ENCODE measurements around the gene TEKT2.

The TEKT2 gene

DNA sequence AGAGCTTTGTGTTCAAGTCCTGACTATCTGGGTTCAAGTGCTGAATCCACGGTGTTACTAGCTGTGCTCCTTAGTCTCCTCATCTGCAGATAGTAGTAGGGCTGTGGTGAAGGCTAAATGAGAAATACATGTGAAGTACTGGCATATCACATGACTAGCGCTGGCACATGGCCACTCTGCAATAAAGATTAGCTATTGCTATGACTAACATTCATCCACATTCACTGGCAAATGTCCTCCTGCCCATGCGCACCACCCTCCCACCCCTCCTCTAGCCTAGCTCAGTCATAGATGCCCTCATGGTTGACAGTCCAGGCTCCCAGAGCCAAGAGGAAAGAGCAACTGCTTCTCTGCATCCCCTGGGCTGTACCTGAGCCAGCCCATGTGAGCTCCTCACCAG, 49.6 kb downstream of the TEKT2 start:
- no peak for FAIRE-seq

DNA sequence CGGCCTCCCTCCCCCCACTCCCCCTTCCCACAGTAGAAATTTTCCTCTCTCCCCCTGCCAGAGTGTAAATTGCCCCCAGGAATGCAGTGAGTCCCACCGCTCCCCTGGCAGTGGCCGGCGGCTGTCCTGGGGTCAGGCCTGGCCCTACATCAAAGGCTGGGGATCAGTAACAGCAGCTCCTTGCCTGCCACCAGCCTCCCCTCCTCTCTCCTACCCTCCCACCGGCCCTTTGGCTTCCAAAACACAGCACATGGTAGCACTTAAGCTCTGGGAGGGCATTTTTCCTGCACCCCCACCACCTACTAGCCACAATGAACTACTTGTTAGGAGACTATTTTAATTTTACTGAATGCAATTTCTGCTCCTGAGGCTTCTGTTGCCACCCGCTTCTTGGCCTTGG, 50.1 kb downstream of the TEKT2 start:
- FAIRE-seq: no peak

DNA sequence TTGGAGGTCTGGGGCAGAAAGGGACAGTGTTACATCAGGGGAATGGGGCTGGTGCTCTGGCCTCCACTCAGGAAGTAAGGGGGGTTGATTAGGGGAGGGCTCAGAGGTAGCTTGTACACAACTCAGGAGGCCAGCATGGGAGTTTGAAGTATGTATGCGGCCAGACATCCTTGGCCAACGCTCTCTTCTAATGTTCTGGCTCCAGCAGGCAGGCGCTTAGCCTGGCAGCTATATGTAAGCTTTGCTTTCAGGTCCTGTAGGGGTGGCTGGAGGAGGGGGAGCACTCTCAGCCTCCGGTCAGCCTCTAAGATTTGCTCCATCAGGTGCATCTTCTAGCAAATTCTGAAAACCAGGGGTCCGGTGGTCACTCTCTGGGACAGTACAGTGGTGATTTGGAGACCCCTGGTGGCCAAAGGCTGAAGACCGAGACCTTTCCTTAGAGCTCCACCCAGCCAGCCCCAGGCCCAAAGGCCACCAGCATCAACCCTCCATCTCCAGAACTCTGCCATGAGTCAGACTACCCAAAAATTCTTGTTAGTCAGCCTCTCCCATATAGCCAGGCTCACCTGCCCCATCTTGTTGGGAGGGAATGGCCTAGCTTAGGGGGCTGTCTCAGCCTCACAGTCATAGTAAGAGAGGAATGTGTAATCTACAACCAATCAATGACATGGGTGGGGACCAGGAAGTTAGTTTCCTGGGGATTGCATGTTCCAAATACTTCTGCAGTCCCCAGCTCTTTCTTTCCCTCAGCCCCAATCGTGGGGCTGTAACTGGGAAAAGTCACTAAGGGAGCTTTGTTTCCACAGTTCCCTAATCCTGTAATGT, 50.8 kb downstream of the TEKT2 start:
- no peak for FAIRE-seq

DNA sequence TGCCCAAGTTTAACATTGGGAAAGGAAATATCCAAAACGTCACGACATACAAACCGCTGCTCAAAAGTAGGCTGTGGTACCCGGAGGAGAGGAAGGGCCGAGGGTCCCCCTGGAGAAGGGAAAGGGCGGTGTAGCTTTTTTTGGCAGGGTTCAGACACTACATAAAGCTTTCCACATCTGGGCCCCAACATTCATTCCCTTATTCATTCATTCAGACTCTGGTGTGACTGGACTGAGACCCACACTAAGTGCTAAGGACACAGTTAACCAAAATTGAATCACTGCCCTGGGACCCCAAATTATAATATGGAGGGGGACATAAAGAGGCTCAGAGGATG, 51.4 kb downstream of the TEKT2 start:
- FAIRE-seq: no peak

DNA sequence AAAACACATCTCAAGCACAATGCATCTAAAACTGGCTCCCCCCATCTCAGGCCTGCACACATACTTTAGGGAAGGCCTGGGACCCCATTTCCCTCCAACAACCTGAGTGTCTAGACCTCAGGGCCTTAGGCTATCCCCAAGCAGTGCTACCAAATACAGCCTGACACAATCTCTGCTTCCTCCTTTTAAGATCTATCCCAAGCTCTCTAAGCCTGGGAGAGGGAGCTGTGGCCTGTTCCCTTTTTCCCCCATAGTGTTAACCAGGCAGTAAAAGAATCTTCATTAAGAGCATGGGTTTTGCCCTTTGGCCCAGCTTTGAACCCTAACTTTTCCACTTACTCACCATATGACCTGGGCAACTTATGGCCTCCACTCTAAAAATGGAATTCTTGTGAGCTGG, 51.9 kb downstream of the TEKT2 start:
- no peak for FAIRE-seq

DNA sequence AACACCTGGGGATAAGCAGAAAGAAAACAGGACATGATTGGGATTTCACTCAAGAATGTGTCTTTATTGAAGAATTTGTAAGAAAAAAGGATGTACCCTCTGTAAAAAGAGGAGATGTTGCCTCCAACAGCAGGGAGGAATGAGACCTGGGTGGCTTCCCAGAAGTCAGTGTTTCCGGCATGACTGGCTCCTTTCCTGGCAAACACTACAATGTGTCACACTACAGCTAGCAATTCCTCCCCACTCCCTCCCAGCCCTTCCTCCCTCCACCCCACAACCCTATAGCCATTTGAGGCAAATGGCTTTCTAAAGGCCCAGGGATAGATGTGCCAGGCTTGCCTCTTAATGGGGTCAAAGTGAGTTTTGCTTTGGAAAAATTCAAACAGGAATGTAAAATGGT, 52.6 kb downstream of the TEKT2 start:
- no peak for FAIRE-seq

DNA sequence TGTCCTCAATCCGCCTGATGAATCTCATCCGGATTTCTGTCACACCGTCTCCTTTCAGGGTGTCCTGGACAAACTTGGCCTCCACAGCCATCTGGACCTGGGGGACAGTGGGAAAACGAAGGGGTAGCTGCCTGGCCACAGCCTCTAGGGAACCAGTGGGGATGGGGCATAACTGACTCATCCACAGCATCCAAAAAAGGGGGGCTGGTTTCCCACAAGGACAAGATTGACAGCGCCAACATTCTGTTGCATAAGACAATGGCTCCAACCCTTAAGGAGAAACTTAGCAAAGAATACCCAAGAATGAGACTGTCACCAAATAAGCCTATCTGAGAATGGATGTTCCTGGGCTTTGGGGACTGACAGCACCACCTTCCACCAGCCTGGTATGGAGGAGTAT, 53.3 kb downstream of the TEKT2 start:
- FAIRE-seq: no peak

DNA sequence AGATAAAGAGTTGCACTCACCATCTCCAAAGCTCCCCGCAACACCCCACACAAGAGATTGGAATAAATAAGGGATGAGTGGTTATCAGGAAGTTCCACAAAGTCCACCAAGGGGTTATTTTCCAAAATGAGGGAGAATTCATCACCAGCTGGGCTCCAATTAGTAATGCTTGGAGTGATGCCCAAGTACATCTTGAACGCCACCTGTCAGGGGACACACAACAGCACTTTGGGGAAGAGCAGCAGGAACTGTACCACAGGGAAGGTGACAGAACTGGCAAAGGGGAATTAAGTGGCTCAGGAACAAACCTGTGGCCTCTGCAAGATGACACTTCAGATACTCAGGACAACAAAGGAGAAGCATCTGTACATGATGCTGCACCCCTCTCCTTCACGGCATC, 53.9 kb downstream of the TEKT2 start:
- FAIRE-seq: no peak

Data from islet of Langerhans (tissue), 1 donor.